ENCODE data around the gene LRRN2.

LRRN2 gene

DNA sequence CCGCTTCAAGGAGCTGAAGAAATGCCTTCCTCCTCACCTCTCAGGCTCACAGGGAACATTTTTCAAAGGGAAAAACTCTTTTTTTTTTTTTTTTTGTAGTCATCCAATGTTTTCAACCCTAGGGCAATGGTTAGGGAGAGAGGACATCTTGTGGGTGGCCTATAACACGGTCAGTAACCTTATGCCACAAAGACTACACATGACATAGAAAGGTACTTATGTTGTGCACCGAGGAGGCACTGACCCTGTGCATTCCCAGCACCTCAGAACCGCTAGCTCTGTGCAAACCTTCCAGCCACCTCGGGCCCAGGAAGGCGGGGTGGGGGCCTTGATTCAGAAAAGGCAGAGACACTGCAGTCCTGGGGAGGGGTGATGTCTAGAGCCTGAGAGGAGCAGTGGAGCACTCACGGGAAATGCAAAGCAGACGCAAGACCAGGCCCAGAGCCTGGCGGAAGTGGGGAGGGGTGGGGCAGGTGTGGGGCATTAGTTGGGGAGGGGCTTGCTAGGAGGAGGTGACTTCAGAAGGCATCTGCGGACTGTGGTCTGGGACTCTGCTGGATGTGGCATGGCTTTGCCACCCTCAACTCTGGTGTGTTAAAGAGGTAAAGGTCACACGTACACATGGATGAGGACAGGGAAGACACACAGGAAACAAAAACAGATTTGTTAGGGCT lies 100.7 kb downstream of the LRRN2 start:
- ChIA-PET CTCF (interaction anchor here (1.8 kb wide), 1 partner anchor 19 kb away, joined by 7 read pairs; no protein-coding TSS in a partner anchor), POLR2A (no interaction called here)
- TF ChIP-seq, protein P1, sequence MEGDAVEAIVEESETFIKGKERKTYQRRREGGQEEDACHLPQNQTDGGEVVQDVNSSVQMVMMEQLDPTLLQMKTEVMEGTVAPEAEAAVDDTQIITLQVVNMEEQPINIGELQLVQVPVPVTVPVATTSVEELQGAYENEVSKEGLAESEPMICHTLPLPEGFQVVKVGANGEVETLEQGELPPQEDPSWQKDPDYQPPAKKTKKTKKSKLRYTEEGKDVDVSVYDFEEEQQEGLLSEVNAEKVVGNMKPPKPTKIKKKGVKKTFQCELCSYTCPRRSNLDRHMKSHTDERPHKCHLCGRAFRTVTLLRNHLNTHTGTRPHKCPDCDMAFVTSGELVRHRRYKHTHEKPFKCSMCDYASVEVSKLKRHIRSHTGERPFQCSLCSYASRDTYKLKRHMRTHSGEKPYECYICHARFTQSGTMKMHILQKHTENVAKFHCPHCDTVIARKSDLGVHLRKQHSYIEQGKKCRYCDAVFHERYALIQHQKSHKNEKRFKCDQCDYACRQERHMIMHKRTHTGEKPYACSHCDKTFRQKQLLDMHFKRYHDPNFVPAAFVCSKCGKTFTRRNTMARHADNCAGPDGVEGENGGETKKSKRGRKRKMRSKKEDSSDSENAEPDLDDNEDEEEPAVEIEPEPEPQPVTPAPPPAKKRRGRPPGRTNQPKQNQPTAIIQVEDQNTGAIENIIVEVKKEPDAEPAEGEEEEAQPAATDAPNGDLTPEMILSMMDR (IDR thresholded peaks at IDR 0.05; ENCODE audit: insufficient read depth, low read length, missing control alignments) = no peak
- DNase-seq (ENCODE audit: low read depth, low spot score) = no peak
- no peak overlapping the region for H3K4me3 ChIP-seq (ENCODE audit: low read depth, low read length)

DNA sequence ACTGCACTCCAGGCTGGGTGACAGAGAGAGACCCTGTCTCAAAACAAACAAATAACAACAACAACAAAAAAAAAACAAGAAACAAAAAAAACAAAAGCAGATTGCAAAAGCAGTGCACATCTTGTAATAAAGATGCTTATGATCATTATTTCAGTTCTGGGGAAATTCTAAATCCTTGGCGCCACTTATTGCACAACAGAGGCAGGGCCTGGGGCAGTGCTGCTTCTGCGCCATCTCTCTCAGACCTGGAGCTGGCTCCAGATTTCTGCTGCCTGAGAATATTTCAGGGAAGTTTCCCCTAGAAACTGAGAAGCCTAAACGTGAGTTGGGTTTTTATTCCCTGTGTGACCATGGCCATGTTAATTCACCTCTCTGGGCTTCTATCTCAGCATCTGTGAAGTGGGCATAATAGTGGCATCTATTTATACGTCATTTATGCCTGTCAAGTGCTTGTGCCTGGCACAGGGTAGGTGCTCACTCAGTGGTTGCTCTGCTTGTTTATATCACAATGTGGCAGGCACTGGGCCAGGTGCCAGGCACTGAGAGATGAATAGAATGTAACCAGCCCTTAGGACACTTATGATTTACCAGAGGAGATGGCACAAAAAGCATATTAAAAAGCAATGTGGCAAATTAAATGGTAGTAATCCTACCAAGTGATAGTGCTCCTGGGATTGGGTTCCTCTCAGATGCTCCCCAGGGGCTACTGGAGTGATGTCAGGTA lies 101.5 kb downstream of the LRRN2 start:
- no peak for DNase-seq (ENCODE audit: low read depth, low spot score)
- POLR2A ChIA-PET = no interaction called here
- H3K4me3 ChIP-seq (ENCODE audit: low read depth, low read length) = no peak overlapping the region
- TF ChIP-seq, protein P1 (IDR thresholded peaks at IDR 0.05; ENCODE audit: insufficient read depth, low read length, missing control alignments) = no peak
- CTCF ChIA-PET = no interaction called here

DNA sequence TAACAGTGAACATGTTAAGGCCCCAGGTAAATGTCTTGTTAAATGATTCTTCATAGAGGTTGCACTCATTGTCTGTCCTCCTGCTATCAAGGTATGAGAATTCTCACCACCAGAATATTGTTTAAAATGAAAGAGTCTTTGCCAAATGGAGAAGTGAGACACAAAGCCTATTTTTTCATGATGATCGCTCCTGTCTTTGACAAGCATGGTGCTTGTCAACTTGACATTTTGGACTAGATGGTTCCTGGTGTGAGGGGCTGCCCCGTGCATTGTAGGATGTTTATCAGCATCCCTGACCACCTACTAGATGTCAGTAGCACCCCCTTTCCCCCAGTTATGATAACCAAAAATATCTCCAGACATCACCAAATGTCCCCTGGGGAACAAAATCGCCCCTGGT lies 103.8 kb downstream of the LRRN2 start:
- TF ChIP-seq, protein P1 (IDR thresholded peaks at IDR 0.05; ENCODE audit: insufficient read depth, low read length, missing control alignments) = no peak
- CTCF ChIA-PET = interaction anchor here (1.2 to 5.0 kb wide), 4 partner anchors 8 to 226 kb away, joined by 3 to 24 read pairs (median 8); no protein-coding TSS in a partner anchor
- DNase-seq (ENCODE audit: low read depth, low spot score) = no peak
- H3K4me3 ChIP-seq (ENCODE audit: low read depth, low read length) = no peak overlapping the region
- POLR2A ChIA-PET = no interaction called here

DNA sequence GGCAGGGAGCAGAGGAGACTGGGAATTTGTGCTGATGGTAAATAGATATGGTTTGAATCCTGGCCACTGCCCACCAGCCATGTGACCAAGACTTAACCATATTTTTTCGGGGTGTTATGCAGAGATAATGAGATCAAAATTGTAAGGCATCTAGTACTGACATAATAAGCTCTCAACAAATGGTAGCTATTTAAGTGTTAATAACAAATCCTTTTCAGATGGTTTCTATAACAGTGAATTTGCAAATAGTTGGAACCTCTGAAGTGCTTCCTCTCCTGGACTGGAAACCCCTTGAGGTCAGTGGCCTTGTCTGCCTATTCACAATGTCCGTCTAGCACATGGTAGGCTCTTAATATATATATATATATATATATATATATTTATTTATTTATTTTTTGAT lies 104.7 kb downstream of the LRRN2 start:
- ChIA-PET POLR2A (no interaction called here), CTCF (interaction anchor here (1.2 to 5.0 kb wide), 5 partner anchors 9 to 227 kb away, joined by 3 to 24 read pairs (median 7); no protein-coding TSS in a partner anchor)
- TF ChIP-seq, protein P1 (IDR thresholded peaks at IDR 0.05; ENCODE audit: insufficient read depth, low read length, missing control alignments) = no peak
- H3K4me3 ChIP-seq (ENCODE audit: low read depth, low read length) = no peak overlapping the region
- DNase-seq (ENCODE audit: low read depth, low spot score) = no peak

DNA sequence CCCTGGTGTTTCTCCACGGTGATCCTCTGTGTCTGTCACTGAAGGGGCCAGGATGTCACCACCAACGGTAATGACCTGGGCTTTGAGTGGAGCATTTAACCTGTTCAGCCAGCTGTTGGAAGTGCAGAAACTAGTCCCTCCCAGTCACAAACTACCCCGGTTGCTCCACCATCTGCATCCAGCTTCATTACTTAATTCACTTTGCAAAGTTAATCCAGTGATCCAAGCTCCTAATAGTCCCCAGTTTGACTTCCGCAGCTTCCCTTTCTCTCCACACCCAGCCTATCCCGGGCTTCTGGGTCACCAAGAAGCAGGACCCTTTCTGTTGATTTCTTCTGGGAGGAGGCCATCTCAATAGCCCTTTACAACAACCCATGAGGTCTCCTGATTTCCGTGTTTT lies 105.9 kb downstream of the LRRN2 start:
- no peak for DNase-seq (ENCODE audit: low read depth, low spot score)
- TF ChIP-seq, protein P1 (IDR thresholded peaks at IDR 0.05; ENCODE audit: insufficient read depth, low read length, missing control alignments) = no peak
- POLR2A ChIA-PET = no interaction called here
- no peak overlapping the region for H3K4me3 ChIP-seq (ENCODE audit: low read depth, low read length)
- CTCF ChIA-PET = interaction anchor here (0.6 to 5.0 kb wide), 7 partner anchors 10 to 228 kb away, joined by 3 to 24 read pairs (median 7); no protein-coding TSS in a partner anchor

Measured in AG04449 (cell line).